ENCODE data around the gene C21orf91. TPM values are rescaled to one million over a fixed set of nuclear protein-coding genes. Genes with fewer than 3 reads are reported as not detected.

Gene C21orf91
- total and polyA plus RNA-seq, 2 experiments from 2014 or later: 10.9 to 20.0 TPM

DNA sequence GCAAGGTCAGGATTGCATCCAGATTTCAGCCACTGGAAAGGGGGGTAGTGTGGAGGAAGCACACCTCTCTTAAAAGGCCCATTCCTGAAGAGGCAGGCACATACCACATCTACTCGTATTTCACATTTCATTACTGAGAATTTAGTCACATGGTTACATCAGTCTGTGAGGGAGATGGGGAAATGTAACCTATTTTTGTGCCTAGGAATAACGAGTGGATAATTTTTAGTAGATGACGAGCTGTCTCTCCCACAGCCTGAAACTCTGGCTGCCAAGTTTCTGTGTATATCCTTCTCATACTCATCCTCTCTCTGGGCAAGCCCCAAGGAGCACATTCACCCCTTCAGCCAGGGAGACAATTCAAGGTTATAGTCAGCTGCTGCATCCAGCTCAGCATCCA lies 10.3 kb upstream of the C21orf91 start:
- Histone ChIP-seq H3K4me2 (no peak overlapping the region), H3K4me3 (no peak overlapping the region), H3K79me2 (replicated peaks; ENCODE audit: insufficient read depth) (no peaks in the 10 kb centered on the region), H3K36me3 (ENCODE audit: insufficient read depth) (no peaks in the 10 kb centered on the region), H3F3A (replicated peaks; ENCODE audit: low read depth) (no peaks in the 10 kb centered on the region), H3K27me3 (ENCODE audit: insufficient read depth) (no peaks in the 10 kb centered on the region), H3K27ac (ENCODE audit: low read depth) (no peak overlapping the region), H3K9me2 (ENCODE audit: insufficient read depth) (peaks cover 10% of the 10 kb centered on the region), H4K20me1 (replicated peaks; ENCODE audit: insufficient read depth) (no peaks in the 10 kb centered on the region), H3K4me1 (ENCODE audit: insufficient read depth) (peaks cover 21% of the 10 kb centered on the region), H2AFZ (peak overlapping the region; percentile 16; the same call in 1 of the 2 replicates)
- H3K36me3 Mint-ChIP-seq (ENCODE audit: low read depth): no peaks in the 10 kb centered on the region
- no peaks in the 10 kb centered on the region for H3K27me3 Mint-ChIP-seq (ENCODE audit: insufficient read depth, low read depth, poor library complexity)
- DNase-seq (ENCODE audit: low spot score) (no peak), ATAC-seq (peak; percentile 41; the same call in 1 of the 3 replicates)
- peaks cover 20% of the 10 kb centered on the region for H3K4me1 Mint-ChIP-seq
- no peak for TF ChIP-seq ZNF331 (CRISPR knock-in tag; IDR thresholded peaks at IDR 0.05; ENCODE audit: low read depth)
- TF ChIP-seq NANOG (IDR thresholded peaks at IDR 0.05; ENCODE audit: borderline replicate concordance): no peak
- no peak for TF ChIP-seq EZH2 (IDR thresholded peaks at IDR 0.05; ENCODE audit: low read depth, unreplicated experiment)
- no peak for TF ChIP-seq REST (IDR thresholded peaks at IDR 0.05; ENCODE audit: unreplicated experiment)
- TF ChIP-seq, protein P1, sequence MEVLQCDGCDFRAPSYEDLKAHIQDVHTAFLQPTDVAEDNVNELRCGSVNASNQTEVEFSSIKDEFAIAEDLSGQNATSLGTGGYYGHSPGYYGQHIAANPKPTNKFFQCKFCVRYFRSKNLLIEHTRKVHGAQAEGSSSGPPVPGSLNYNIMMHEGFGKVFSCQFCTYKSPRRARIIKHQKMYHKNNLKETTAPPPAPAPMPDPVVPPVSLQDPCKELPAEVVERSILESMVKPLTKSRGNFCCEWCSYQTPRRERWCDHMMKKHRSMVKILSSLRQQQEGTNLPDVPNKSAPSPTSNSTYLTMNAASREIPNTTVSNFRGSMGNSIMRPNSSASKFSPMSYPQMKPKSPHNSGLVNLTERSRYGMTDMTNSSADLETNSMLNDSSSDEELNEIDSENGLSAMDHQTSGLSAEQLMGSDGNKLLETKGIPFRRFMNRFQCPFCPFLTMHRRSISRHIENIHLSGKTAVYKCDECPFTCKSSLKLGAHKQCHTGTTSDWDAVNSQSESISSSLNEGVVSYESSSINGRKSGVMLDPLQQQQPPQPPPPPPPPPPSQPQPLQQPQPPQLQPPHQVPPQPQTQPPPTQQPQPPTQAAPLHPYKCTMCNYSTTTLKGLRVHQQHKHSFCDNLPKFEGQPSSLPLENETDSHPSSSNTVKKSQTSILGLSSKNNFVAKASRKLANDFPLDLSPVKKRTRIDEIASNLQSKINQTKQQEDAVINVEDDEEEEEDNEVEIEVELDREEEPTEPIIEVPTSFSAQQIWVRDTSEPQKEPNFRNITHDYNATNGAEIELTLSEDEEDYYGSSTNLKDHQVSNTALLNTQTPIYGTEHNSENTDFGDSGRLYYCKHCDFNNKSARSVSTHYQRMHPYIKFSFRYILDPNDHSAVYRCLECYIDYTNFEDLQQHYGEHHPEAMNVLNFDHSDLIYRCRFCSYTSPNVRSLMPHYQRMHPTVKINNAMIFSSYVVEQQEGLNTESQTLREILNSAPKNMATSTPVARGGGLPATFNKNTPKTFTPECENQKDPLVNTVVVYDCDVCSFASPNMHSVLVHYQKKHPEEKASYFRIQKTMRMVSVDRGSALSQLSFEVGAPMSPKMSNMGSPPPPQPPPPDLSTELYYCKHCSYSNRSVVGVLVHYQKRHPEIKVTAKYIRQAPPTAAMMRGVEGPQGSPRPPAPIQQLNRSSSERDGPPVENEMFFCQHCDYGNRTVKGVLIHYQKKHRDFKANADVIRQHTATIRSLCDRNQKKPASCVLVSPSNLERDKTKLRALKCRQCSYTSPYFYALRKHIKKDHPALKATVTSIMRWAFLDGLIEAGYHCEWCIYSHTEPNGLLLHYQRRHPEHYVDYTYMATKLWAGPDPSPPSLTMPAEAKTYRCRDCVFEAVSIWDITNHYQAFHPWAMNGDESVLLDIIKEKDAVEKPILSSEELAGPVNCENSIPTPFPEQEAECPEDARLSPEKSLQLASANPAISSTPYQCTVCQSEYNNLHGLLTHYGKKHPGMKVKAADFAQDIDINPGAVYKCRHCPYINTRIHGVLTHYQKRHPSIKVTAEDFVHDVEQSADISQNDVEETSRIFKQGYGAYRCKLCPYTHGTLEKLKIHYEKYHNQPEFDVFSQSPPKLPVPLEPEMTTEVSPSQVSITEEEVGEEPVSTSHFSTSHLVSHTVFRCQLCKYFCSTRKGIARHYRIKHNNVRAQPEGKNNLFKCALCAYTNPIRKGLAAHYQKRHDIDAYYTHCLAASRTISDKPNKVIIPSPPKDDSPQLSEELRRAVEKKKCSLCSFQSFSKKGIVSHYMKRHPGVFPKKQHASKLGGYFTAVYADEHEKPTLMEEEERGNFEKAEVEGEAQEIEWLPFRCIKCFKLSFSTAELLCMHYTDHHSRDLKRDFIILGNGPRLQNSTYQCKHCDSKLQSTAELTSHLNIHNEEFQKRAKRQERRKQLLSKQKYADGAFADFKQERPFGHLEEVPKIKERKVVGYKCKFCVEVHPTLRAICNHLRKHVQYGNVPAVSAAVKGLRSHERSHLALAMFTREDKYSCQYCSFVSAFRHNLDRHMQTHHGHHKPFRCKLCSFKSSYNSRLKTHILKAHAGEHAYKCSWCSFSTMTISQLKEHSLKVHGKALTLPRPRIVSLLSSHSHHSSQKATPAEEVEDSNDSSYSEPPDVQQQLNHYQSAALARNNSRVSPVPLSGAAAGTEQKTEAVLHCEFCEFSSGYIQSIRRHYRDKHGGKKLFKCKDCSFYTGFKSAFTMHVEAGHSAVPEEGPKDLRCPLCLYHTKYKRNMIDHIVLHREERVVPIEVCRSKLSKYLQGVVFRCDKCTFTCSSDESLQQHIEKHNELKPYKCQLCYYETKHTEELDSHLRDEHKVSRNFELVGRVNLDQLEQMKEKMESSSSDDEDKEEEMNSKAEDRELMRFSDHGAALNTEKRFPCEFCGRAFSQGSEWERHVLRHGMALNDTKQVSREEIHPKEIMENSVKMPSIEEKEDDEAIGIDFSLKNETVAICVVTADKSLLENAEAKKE (CRISPR knock-in tag; IDR thresholded peaks at IDR 0.05): no peak
- TF ChIP-seq, protein P2, sequence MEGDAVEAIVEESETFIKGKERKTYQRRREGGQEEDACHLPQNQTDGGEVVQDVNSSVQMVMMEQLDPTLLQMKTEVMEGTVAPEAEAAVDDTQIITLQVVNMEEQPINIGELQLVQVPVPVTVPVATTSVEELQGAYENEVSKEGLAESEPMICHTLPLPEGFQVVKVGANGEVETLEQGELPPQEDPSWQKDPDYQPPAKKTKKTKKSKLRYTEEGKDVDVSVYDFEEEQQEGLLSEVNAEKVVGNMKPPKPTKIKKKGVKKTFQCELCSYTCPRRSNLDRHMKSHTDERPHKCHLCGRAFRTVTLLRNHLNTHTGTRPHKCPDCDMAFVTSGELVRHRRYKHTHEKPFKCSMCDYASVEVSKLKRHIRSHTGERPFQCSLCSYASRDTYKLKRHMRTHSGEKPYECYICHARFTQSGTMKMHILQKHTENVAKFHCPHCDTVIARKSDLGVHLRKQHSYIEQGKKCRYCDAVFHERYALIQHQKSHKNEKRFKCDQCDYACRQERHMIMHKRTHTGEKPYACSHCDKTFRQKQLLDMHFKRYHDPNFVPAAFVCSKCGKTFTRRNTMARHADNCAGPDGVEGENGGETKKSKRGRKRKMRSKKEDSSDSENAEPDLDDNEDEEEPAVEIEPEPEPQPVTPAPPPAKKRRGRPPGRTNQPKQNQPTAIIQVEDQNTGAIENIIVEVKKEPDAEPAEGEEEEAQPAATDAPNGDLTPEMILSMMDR (conservative IDR thresholded peaks at IDR 0.05; ENCODE audit: low read depth in 2 of 2): no peak
- TF ChIP-seq EZH2phosphoT487 (IDR thresholded peaks at IDR 0.05; ENCODE audit: unreplicated experiment): no peak
- TF ChIP-seq JUNB (IDR thresholded peaks at IDR 0.05; ENCODE audit: unreplicated experiment): no peak
- no peak for TF ChIP-seq STAT1 (IDR thresholded peaks at IDR 0.05; ENCODE audit: unreplicated experiment)
- H3K27ac Mint-ChIP-seq: no peak overlapping the region
- H3K4me3 Mint-ChIP-seq: no peak overlapping the region
- no peaks in the 10 kb centered on the region for H3K9me3 Mint-ChIP-seq

All from GM23338 (cell line).